ENCODE data around the gene CDK19. TPM values are rescaled to one million over a fixed set of nuclear protein-coding genes. Genes with fewer than 3 reads are reported as not detected.

The CDK19 gene
- total RNA-seq, 1 donor, result 7.9 TPM

- Histone ChIP-seq H3K4me1 (ENCODE audit: insufficient read depth, low read length) (peaks cover 14% of the 10 kb centered on the region), H3K9me3 (ENCODE audit: low read depth, low read length) (no peaks in the 10 kb centered on the region), H3K27me3 (ENCODE audit: insufficient read depth, low read length) (no peaks in the 10 kb centered on the region), H3K4me3 (ENCODE audit: low read length) (no peak overlapping the region)
These were observed 132.0 kb downstream of the CDK19 start for GRCh38 chr6:110683241-110683640.

DNA sequence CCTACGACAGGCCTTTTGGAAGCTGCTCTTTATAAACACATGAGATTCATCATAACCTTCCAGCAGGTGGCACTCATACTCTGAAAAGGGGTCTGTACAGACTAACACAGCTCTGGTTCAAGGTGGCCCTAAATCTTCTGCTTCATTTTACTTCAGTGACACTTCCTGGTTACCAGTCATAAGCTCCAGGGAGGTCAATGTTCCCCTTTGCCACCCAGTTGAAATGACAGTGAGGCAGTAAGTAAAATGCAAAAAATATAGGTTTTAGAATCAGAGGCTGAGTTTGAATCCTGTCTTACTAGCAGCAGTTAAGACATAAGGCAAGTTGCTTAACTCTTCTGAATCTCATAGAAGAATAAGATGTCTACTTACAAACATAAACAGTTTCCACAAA, 132.8 kb downstream of the CDK19 start:
- Histone ChIP-seq H3K4me1 (ENCODE audit: insufficient read depth, low read length) (peaks cover 8% of the 10 kb centered on the region), H3K9me3 (ENCODE audit: low read depth, low read length) (no peaks in the 10 kb centered on the region), H3K4me3 (ENCODE audit: low read length) (no peak overlapping the region), H3K27me3 (ENCODE audit: insufficient read depth, low read length) (no peaks in the 10 kb centered on the region)

GRCh38 chr6:110681543-110682459, 133.5 kb downstream of the CDK19 start:
- H3K4me3 ChIP-seq (ENCODE audit: low read length), result no peak overlapping the region
- no peaks in the 10 kb centered on the region for H3K9me3 ChIP-seq (ENCODE audit: low read depth, low read length)

DNA sequence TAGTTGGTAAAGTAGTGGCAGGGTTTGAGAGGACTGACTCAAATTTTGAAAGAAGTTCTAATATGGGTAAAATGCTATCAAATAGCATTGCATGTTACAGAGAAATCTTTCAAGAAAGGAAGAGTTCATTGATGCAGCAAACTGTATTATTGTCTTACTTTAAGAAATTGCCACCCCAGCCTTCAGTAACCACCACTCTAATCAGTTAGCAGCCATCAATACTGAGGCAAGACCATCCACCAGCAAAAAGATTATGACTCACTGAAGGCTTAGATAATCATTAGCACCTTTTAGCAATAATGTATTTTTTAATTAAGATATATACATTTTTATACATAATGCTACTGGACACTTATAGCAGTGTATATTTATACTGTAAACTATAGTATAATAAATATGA, 138.9 kb downstream of the CDK19 start:
- Histone ChIP-seq H3K4me3 (ENCODE audit: low read length) (no peak overlapping the region), H3K4me1 (ENCODE audit: insufficient read depth, low read length) (no peaks in the 10 kb centered on the region), H3K27me3 (ENCODE audit: insufficient read depth, low read length) (no peaks in the 10 kb centered on the region), H3K9me3 (ENCODE audit: low read depth, low read length) (no peaks in the 10 kb centered on the region)

More at GRCh38 chr6:110681543-110682459, 133.5 kb downstream of the CDK19 start:
- Histone ChIP-seq H3K27me3 (ENCODE audit: insufficient read depth, low read length) (no peaks in the 10 kb centered on the region), H3K4me1 (ENCODE audit: insufficient read depth, low read length) (peaks cover 2% of the 10 kb centered on the region)

DNA sequence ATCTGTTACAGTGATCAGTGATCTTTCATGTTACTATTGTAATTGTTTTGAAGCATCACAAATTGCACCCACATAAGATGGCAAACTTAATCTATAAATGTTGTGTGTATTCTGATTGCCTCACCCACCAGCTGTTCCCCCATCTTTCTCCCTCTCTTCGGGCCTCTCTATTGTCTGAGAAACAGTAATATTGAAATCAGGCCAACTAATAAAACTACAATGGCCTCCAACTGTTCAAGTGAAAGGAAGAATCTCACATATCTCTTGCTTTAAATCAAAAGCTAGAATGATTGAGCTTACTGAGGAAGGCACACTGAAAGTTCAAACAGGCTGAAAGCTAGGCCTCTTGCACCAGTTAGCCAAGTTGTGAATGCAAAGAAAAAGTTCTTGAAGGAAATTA, 141.2 kb downstream of the CDK19 start:
- H3K27me3 ChIP-seq (ENCODE audit: insufficient read depth, low read length), result no peaks in the 10 kb centered on the region
- H3K4me1 ChIP-seq (ENCODE audit: insufficient read depth, low read length), result no peaks in the 10 kb centered on the region
- no peak overlapping the region for H3K4me3 ChIP-seq (ENCODE audit: low read length)
- H3K9me3 ChIP-seq (ENCODE audit: low read depth, low read length), result no peaks in the 10 kb centered on the region

GRCh38 chr6:110672122-110672521, 143.1 kb downstream of the CDK19 start:
- Histone ChIP-seq H3K9me3 (ENCODE audit: low read depth, low read length) (no peaks in the 10 kb centered on the region), H3K27me3 (ENCODE audit: insufficient read depth, low read length) (no peaks in the 10 kb centered on the region), H3K4me1 (ENCODE audit: insufficient read depth, low read length) (no peaks in the 10 kb centered on the region), H3K4me3 (ENCODE audit: low read length) (no peak overlapping the region)

DNA sequence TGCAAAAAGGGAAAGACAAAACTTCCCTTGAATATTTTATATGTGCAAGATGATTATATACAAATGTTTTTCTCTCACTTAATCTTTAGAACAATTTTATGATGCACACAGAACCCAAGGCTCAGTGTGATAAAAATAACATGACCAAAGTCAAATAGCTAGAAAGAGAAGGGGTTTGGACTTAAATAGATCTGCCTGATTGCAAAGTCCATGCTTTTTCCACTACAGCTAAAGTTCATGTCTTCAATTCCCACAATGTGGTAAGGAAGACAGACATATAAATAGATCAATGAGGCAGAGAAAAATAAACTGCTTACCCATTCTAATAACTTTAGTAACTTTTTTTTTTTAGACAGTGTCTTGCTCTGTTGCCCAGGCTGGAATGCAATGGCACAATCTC, 143.8 kb downstream of the CDK19 start:
- H3K4me3 ChIP-seq (ENCODE audit: low read length), result no peak overlapping the region
- H3K27me3 ChIP-seq (ENCODE audit: insufficient read depth, low read length), result no peaks in the 10 kb centered on the region
- no peaks in the 10 kb centered on the region for H3K4me1 ChIP-seq (ENCODE audit: insufficient read depth, low read length)
- no peaks in the 10 kb centered on the region for H3K9me3 ChIP-seq (ENCODE audit: low read depth, low read length)

DNA sequence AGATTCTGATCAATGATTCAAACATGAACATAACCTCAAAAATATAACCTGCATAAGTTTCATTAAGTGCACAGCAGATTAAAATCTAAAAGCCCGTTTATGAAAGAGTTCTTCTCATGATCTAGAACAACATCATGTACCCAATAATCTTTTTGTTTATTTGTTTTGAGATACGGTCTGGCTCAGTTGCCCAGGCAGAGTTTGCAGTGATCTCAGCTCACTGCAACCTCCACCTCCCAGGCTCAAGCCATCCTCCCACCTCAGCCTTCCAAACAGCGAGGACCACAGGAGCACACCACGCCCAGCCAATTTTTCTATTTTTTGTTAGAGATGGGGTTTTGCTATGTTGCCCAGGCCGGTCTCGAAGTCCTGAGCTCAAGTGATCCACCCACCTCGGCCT, 149.7 kb downstream of the CDK19 start:
- Histone ChIP-seq H3K27me3 (ENCODE audit: insufficient read depth, low read length) (no peaks in the 10 kb centered on the region), H3K4me1 (ENCODE audit: insufficient read depth, low read length) (peaks cover 19% of the 10 kb centered on the region), H3K9me3 (ENCODE audit: low read depth, low read length) (no peaks in the 10 kb centered on the region), H3K4me3 (ENCODE audit: low read length) (no peak overlapping the region)

GRCh38 chr6:110664933-110665332, 150.3 kb downstream of the CDK19 start:
- H3K4me1 ChIP-seq (ENCODE audit: insufficient read depth, low read length), result peaks cover 19% of the 10 kb centered on the region
- no peaks in the 10 kb centered on the region for H3K27me3 ChIP-seq (ENCODE audit: insufficient read depth, low read length)
- no peak overlapping the region for H3K4me3 ChIP-seq (ENCODE audit: low read length)
- H3K9me3 ChIP-seq (ENCODE audit: low read depth, low read length), result no peaks in the 10 kb centered on the region

DNA sequence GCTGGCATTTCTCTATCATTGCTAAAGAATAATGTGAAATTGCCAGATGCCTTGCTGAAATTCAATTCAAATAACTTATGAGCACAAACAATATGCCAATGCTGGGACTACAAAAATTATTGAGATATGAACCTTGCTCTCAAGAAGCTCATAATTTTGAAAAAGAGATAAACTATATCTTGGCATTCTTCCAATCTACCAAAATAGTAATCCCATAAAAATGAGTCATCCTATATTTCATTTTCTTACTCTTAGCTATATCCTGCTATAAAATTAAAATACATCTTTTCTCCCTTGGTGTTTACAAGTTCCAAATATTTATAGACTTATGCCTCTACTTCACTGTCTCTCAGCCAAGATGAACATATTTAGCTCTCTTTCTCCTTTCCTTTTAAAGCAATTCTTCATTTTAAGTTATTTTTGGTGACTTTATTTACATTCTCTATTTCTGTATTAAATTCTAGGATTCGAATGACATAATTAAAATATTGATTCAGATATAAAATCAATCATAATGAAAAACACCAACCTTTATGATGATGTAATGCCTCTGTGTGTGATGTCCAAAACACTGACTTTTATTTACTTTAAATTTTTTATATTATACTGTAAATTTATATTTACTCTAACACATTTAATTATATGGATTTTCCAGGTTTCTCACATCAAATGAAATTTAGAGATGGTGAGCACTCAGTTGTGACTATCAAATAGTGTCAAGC, 152.6 kb downstream of the CDK19 start:
- Histone ChIP-seq H3K9me3 (ENCODE audit: low read depth, low read length) (no peaks in the 10 kb centered on the region), H3K27me3 (ENCODE audit: insufficient read depth, low read length) (no peaks in the 10 kb centered on the region), H3K4me1 (ENCODE audit: insufficient read depth, low read length) (peaks cover 19% of the 10 kb centered on the region), H3K4me3 (ENCODE audit: low read length) (no peak overlapping the region)

DNA sequence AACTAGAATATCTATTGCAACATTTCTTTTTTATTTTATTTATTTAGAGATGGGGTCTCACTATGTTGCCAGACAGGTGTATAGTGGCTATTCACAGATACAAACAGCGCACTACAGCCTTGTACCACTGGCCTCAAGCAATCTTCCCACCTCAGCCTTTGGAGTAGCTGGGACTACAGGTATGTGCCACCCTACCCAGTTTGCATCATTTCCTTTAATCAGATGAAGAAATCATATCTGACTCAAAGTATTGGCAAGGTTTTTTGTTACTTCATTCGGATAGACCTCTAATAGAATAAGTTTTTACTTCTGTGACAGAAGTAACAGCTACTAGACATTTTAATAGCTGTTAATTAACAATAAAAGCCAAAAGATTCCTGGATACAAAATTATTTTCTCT, 153.9 kb downstream of the CDK19 start:
- H3K4me3 ChIP-seq (ENCODE audit: low read length), result no peak overlapping the region
- no peaks in the 10 kb centered on the region for H3K9me3 ChIP-seq (ENCODE audit: low read depth, low read length)
- H3K4me1 ChIP-seq (ENCODE audit: insufficient read depth, low read length), result peaks cover 19% of the 10 kb centered on the region
- H3K27me3 ChIP-seq (ENCODE audit: insufficient read depth, low read length), result no peaks in the 10 kb centered on the region

DNA sequence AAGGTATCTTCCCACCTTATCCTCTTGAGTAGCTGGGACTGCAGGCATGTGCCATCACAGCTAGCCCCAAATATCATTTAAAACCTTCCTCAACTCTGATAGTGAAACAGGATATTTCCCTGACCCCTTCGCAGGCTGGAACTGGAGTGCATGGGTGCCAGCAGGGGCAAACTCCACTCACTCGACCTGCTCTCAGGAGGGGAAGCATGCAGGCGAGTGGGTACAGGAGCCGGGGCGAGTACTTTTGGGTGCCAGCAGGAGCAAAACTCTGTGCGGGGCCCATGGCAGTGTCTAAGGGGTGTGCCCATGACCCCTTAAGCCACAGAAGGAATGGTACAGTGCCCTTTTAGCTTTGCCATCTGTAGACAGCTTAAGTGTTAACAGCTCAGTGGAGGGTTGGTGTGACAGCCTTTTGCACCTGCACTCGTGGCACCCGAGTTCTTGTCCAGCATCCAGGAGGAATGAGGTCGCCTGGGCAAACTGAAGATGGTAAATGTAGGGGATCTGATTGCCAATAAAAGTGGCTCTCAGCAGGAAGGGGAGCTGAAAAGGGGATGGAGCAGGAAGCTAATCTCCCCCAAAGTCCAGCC, 155.1 kb downstream of the CDK19 start:
- no peak overlapping the region for H3K4me3 ChIP-seq (ENCODE audit: low read length)
- H3K9me3 ChIP-seq (ENCODE audit: low read depth, low read length), result no peaks in the 10 kb centered on the region
- H3K27me3 ChIP-seq (ENCODE audit: insufficient read depth, low read length), result no peaks in the 10 kb centered on the region
- peaks cover 12% of the 10 kb centered on the region for H3K4me1 ChIP-seq (ENCODE audit: insufficient read depth, low read length)

DNA sequence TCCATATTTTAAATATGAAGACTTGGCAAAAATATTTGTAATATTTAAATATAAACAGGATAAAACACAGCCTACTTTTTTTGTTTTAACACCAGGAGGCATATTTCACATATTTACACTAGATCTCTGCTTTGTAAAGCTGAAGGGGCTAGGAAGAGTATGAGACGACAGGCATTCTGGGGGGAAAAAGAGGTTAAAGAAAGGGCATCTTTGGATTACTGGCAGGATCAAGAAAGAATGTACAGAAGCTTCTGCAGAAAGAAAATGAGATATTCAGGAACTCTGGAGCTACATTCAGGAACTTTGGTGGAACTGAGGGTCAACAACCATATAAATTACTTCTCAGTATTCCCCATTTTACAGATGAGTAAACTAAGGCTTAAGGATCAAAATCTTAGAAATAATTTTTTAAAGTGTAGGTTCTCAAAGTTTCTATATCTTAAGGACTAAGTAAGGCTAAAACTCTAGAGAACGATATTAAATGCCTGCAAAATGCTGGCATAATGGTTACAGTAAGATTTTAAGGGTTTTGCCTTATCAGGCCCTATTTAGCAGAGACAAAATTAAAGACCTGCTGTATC, 156.5 kb downstream of the CDK19 start:
- H3K4me3 ChIP-seq (ENCODE audit: low read length), result no peak overlapping the region
- no peaks in the 10 kb centered on the region for H3K27me3 ChIP-seq (ENCODE audit: insufficient read depth, low read length)
- no peaks in the 10 kb centered on the region for H3K9me3 ChIP-seq (ENCODE audit: low read depth, low read length)
- no peaks in the 10 kb centered on the region for H3K4me1 ChIP-seq (ENCODE audit: insufficient read depth, low read length)

- no peaks in the 10 kb centered on the region for H3K4me1 ChIP-seq (ENCODE audit: insufficient read depth, low read length)
- no peak overlapping the region for H3K4me3 ChIP-seq (ENCODE audit: low read length)
- no peaks in the 10 kb centered on the region for H3K9me3 ChIP-seq (ENCODE audit: low read depth, low read length)
- no peaks in the 10 kb centered on the region for H3K27me3 ChIP-seq (ENCODE audit: insufficient read depth, low read length)
These were observed 158.8 kb downstream of the CDK19 start for GRCh38 chr6:110656492-110656891.

DNA sequence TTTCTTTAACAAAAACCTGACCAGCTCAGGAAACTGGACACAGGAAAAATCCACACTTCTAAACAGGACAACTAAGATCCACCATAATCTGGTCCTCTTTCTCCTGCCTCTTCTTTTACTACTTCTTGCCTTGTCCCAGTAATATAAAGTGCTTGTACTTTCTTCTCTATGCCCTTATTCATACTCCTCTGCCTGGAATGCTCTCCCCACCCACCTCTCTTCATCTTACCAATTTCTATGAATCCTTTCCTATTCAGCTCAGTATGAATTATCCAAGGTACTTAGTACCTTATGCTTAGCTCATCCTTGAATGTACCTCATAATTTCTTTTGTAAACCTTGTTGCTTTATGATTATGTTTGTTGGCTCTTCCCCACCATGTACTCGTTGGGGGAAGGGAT, 159.4 kb downstream of the CDK19 start:
- H3K9me3 ChIP-seq (ENCODE audit: low read depth, low read length), result no peaks in the 10 kb centered on the region
- no peaks in the 10 kb centered on the region for H3K27me3 ChIP-seq (ENCODE audit: insufficient read depth, low read length)
- H3K4me3 ChIP-seq (ENCODE audit: low read length), result no peak overlapping the region
- no peaks in the 10 kb centered on the region for H3K4me1 ChIP-seq (ENCODE audit: insufficient read depth, low read length)

All from mononuclear cell (primary cell).